Activated T-cell treated with anti-CD3 and anti-CD28 coated beads for 24 hours (primary cell): ENCODE results near the gene ABHD2.
A peak's percentile ranks its signal among the peaks of the same experiment; 100 is the strongest.
"Not testable (repeated sequence)": the region's sequence is repeated elsewhere in the genome, so short reads cannot be mapped to it uniquely, and the experiment has no call there.

Experiments used
- DNase-seq: peaks from one replicate; pipeline ENCODE4 v3.0.0-alpha.2; 2020; ENCODE audit warnings: low read depth

Gene ABHD2

DNA sequence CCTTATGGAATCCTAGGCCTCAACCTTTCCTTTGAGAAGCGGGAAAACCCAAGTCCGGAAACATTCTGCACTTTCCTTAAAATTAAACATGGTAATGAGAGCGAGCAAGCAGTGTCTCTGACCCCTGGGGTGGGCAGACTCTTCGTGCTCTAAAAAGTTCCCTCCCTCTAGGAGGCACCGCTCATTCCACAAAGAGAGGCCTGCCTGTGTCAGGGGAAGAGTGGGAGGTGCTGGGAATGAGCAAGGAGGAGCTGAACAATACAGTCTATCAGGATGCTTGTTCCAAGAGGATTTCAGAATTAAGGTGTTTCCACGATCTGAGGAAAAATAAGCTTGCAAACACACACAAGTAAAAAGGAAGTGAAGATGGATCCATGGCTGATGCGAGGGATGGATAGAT lies 139.2 kb downstream of the ABHD2 start:
- DNase-seq: no peak

DNA sequence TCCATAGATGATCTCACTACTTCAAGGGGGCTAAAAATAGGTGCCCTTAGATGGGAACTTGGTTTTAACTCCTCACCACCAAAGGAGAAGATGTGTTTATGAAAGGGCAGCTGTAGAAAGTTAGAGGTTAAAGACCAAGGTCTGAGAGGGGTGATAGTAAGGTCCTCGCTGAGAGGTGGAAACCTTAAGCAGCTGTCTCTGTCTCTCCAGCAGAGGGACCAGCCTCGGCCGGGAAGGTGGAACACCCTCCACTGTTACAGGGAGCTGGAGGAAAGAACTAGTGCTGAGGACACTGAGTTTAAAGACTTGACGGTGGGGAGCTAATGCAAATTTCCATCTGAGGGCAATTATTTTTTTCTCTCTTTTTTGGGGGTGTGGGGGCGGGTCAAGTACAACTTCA lies 142.0 kb downstream of the ABHD2 start:
- DNase-seq: no peak

DNA sequence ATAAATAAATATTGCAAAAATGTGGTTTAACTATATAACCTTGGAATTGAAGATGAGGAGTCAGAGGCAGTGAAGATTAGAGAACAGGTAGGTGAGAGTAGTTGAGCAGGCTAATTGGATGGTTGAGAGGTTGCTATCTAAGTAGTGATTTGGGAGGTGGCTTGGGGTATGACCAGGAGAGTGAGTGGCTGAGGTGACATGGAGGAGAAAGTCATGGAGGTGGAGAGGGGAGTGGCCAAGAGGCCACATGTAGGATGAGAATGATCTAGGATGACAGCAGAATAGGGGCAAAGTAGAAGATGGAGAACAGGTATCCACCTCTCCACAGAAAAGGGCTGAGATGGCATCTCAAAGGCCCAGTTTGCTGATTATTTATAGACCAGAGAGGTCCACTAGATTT lies 143.6 kb downstream of the ABHD2 start:
- DNase-seq: no peak

GRCh38 chr15:89239883-89240810 lies 151.9 kb downstream of the ABHD2 start:
- not testable (repeated sequence) for DNase-seq

GRCh38 chr15:89243046-89243690 lies 154.9 kb downstream of the ABHD2 start:
- DNase-seq: no peak

GRCh38 chr15:89243691-89244573 lies 155.7 kb downstream of the ABHD2 start, which contains the start of gene FANCI:
TSS of gene FANCI (plus strand) at chr15:89243979. CDS start at chr15:89247648, 3,669 bp downstream.
- DNase-seq: peak; percentile 96

GRCh38 chr15:89244574-89244903 lies 156.3 kb downstream of the ABHD2 start:
- DNase-seq: no peak

GRCh38 chr15:89247446-89247845 lies 159.2 kb downstream of the ABHD2 start:
- DNase-seq: no peak

DNA sequence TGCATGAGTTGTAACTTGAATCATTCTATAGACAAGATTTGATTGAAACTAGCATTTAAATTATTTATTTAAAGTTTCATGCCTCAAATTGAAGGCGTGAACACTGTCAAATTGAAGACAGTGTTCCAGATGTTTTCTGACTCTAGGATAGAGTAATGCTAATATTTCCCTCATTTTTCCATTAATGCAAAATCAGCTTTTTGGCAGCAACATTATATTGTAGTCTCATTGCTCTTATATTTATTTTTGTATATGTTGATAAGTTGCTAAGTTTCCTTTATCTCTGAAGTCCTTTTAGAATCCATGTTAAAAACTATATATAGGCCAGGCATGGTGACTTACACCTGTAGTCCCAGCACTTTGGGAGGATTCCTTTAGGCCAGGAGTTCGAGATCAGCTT lies 160.3 kb downstream of the ABHD2 start:
- no peak for DNase-seq

DNA sequence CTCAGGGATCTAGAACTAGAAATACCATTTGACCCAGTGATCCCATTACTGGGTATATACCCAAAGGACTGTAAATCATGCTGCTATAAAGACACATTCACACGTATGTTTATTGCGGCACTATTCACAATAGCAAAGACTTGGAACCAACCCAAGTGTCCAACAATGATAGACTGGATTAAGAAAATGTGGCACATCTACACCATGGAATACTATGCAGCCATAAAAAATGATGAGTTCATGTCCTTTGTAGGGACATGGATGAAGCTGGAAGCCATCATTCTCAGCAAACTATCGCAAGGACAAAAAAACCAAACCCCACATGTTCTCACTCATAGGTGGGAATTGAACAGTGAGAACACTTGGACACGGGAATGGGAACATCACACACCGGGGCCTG lies 161.9 kb downstream of the ABHD2 start:
- DNase-seq: not testable (repeated sequence)
